GM21381 (cell line): ENCODE measurements around the gene CTR9.
"Not testable (repeated sequence)": the region's sequence is repeated elsewhere in the genome, so short reads cannot be mapped to it uniquely, and the experiment has no call there.

Source experiments
- ATAC-seq: cut with Tn5 transposase; IDR thresholded peaks from one replicate; pipeline ENCODE4 v1.9.1; 2021; ENCODE audit warnings: mild to moderate bottlenecking, moderate library complexity; ENCODE audit not compliant: unreplicated experiment

CTR9 gene

GRCh38 chr11:10813945-10814344 is 62.9 kb downstream of the CTR9 start:
- no peak for ATAC-seq

GRCh38 chr11:10818594-10818993 is 67.5 kb downstream of the CTR9 start:
- no peak for ATAC-seq

- not testable (repeated sequence) for ATAC-seq
These were observed 71.4 kb downstream of the CTR9 start for GRCh38 chr11:10822491-10822890.

GRCh38 chr11:10823152-10823579 is 72.1 kb downstream of the CTR9 start:
- no peak for ATAC-seq

GRCh38 chr11:10824888-10825287 is 73.8 kb downstream of the CTR9 start:
- ATAC-seq, result peak; percentile 65

GRCh38 chr11:10828402-10828801 is 77.4 kb downstream of the CTR9 start:
- no peak for ATAC-seq

- no peak for ATAC-seq
These were observed 78.1 kb downstream of the CTR9 start for GRCh38 chr11:10829139-10829538.
